Stimulated activated CD8-positive, alpha-beta memory T cell treated with anti-CD3 and anti-CD28 coated beads, Interleukin-4, amount 100 ng/mL, for 1 hour (primary cell): ENCODE measurements around the gene SRGAP2C.
"Not testable (repeated sequence)": the region's sequence is repeated elsewhere in the genome, so short reads cannot be mapped to it uniquely, and the experiment has no call there.

Experiments used
- DNase-seq, 2 donors: peaks; one replicate each; pipeline ENCODE4 v3.0.0-alpha.2; 2020; ENCODE audit warnings: low read depth in 2 of 2, low spot score in 1 of 2

The SRGAP2C gene

GRCh38 chr1:121414905-121415304 is 230.1 kb downstream of the SRGAP2C start:
- no peak for DNase-seq

- no peak for DNase-seq
Observed at GRCh38 chr1:121417325-121417923, 232.6 kb downstream of the SRGAP2C start.

- no peak for DNase-seq
Observed at GRCh38 chr1:121418369-121419049, 233.7 kb downstream of the SRGAP2C start.

- DNase-seq, result not testable (repeated sequence)
Observed at GRCh38 chr1:121419050-121419615, 234.4 kb downstream of the SRGAP2C start.

- not testable (repeated sequence) for DNase-seq
Observed at GRCh38 chr1:121421490-121421889, 236.7 kb downstream of the SRGAP2C start.

DNA sequence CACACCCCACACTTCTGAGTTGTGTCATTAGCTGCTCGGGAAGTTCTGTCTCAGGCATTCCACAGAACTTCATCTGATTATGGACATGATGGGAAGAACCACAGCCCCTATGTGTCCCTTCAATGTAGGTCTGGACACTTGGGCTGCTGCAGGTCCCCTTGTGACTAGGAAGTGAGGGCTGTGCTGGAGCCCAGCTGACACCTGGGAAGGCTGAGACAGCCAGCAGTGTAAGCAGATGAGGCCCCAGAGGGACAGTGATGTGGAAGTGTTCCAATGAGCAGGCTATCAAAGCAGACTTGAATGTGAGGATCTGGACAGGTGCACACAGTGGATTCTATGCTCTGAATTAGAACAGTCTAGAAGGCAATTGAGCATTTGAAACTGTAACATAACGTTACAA is 239.2 kb downstream of the SRGAP2C start:
- not testable (repeated sequence) for DNase-seq

GRCh38 chr1:121433517-121433916 is 248.7 kb downstream of the SRGAP2C start:
- DNase-seq, result not testable (repeated sequence)

DNA sequence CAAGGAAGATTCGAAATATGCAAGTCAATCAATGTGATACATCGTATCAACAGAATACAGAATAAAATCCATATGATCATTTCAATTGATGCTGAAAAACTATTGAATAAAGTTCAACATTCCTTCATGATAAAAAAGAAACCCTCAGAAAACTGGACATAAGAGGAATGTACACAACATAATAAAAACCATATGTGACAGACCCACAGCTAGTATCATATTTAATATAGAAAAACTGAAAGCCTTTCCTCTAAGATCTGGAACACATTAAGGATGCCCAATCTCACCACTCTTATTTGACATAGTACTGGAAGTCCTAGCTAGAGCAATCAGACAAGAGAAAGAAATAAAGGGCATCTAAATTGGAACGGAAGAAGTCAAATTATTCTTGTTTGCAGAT is 254.1 kb downstream of the SRGAP2C start:
- not testable (repeated sequence) for DNase-seq

DNA sequence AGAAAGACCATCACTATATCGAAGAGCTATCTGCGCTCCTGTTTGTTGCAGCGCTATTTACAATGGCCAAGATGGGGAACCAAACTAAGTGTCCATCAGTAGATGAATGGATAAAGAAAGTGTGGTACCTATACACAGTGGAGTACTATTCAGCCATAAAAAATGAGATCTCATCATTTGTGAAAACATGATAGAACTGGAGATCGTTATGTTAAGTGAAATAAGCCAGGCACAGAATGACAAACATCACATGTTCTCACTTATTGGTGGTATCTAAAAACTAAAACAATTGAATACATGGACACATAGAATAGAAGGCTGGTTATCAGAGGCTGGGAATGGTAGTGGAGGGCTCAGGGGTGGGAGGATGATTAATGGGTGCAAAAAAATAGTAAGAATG is 256.2 kb downstream of the SRGAP2C start:
- DNase-seq, result no peak
